Measurements from ENCODE around the gene CLEC4M.

Gene CLEC4M

GRCh38 chr19:7729831-7730285 lies 33.2 kb upstream of the CLEC4M start:
- Histone ChIP-seq H3K27ac (no peak overlapping the region), H3K4me1 (peaks cover 0 to 60% (median 29%) of the 10 kb centered on the region in 10 experiments; a peak in 15 of 20 replicates), H3K27me3 (peaks cover 39 to 63% (median 54%) of the 10 kb centered on the region in 11 experiments), H3K9me3 (replicated peaks in 1 of 11) (peaks cover 0 to 9% (median 0%) of the 10 kb centered on the region in 11 experiments; a peak in 7 of 22 replicates), H3K36me3 (no peaks in the 10 kb centered on the region), H3K4me2 (peak overlapping the region in 3 of 11 experiments; percentile 55 to 69 (median 57); a peak in 6 of 22 replicates), H3K4me3 (no peak overlapping the region), H3K9ac (no peak overlapping the region), H4K20me1 (no peaks in the 10 kb centered on the region)
- TF ChIP-seq Cebpa-rat (IDR thresholded peaks at IDR 0.05) = no peak

GRCh38 chr19:7730286-7731217 lies 32.5 kb upstream of the CLEC4M start:
- Histone ChIP-seq H3K9me3 (replicated peaks in 1 of 11) (peaks cover 0 to 9% (median 0%) of the 10 kb centered on the region in 11 experiments; a peak in 7 of 22 replicates), H3K9ac (no peak overlapping the region), H3K27me3 (peaks cover 39 to 63% (median 54%) of the 10 kb centered on the region in 11 experiments), H3K4me1 (peaks cover 0 to 67% (median 34%) of the 10 kb centered on the region in 10 experiments; a peak in 15 of 20 replicates), H4K20me1 (no peaks in the 10 kb centered on the region), H3K4me3 (no peak overlapping the region), H3K27ac (no peak overlapping the region), H3K36me3 (no peaks in the 10 kb centered on the region), H3K4me2 (peak overlapping the region in 4 of 11 experiments; percentile 18 to 69 (median 46); a peak in 3 of 22 replicates)
- TF ChIP-seq Cebpa-rat (IDR thresholded peaks at IDR 0.05) = no peak

- peak overlapping the region in 4 of 11 experiments; percentile 36 to 54 (median 42); a peak in 6 of 22 replicates for H3K4me2 ChIP-seq
- TF ChIP-seq Cebpa-rat (IDR thresholded peaks at IDR 0.05) = no peak
- no peaks in the 10 kb centered on the region for H4K20me1 ChIP-seq
- H3K27me3 ChIP-seq = peaks cover 39 to 62% (median 54%) of the 10 kb centered on the region in 11 experiments
- peaks cover 0 to 73% (median 37%) of the 10 kb centered on the region in 10 experiments; a peak in 15 of 20 replicates for H3K4me1 ChIP-seq
- no peak overlapping the region for H3K27ac ChIP-seq
- no peak overlapping the region for H3K9ac ChIP-seq
- H3K9me3 ChIP-seq (replicated peaks in 1 of 11) = peaks cover 0 to 9% (median 0%) of the 10 kb centered on the region in 11 experiments; a peak in 7 of 22 replicates
- H3K36me3 ChIP-seq = no peaks in the 10 kb centered on the region
- no peak overlapping the region for H3K4me3 ChIP-seq
Observed at GRCh38 chr19:7731218-7731595, 31.8 kb upstream of the CLEC4M start.

- no peak overlapping the region for H3K4me3 ChIP-seq
- no peak overlapping the region for H3K9ac ChIP-seq
- no peaks in the 10 kb centered on the region for H3K36me3 ChIP-seq
- peaks cover 0 to 75% (median 38%) of the 10 kb centered on the region in 10 experiments; a peak in 15 of 20 replicates for H3K4me1 ChIP-seq
- no peaks in the 10 kb centered on the region for H4K20me1 ChIP-seq
- peak overlapping the region in 5 of 11 experiments; percentile 32 to 54 (median 36); a peak in 7 of 22 replicates for H3K4me2 ChIP-seq
- H3K27me3 ChIP-seq = peaks cover 39 to 59% (median 54%) of the 10 kb centered on the region in 11 experiments
- H3K9me3 ChIP-seq (replicated peaks in 1 of 11) = peaks cover 0 to 9% (median 0%) of the 10 kb centered on the region in 11 experiments; a peak in 7 of 22 replicates
- no peak overlapping the region; a peak in 1 of 22 replicates for H3K27ac ChIP-seq
- no peak for TF ChIP-seq Cebpa-rat (IDR thresholded peaks at IDR 0.05)
Observed at GRCh38 chr19:7731615-7732014, 31.4 kb upstream of the CLEC4M start.

- no peaks in the 10 kb centered on the region for H3K36me3 ChIP-seq
- no peak within 1 kb of the TSS for H3K4me3 ChIP-seq
- H3K4me2 ChIP-seq = peak within 1 kb of the TSS in 5 of 11 experiments; percentile 70 to 98 (median 86); a peak in 10 of 22 replicates
- no peak for TF ChIP-seq Cebpa-rat (IDR thresholded peaks at IDR 0.05)
- peaks cover 39 to 59% (median 54%) of the 10 kb centered on the region in 11 experiments for H3K27me3 ChIP-seq
- no peak within 1 kb of the TSS; a peak in 1 of 22 replicates for H3K9ac ChIP-seq
- peaks cover 0 to 79% (median 38%) of the 10 kb centered on the region in 10 experiments; a peak in 15 of 20 replicates for H3K4me1 ChIP-seq
- peak within 1 kb of the TSS in 2 of 11 experiments; percentile 5 to 88; a peak in 3 of 22 replicates for H3K27ac ChIP-seq
- no peaks in the 10 kb centered on the region for H4K20me1 ChIP-seq
- H3K9me3 ChIP-seq (replicated peaks in 1 of 11) = peaks cover 0 to 8% (median 0%) of the 10 kb centered on the region in 11 experiments; a peak in 7 of 22 replicates
Observed at GRCh38 chr19:7732045-7732444, 31.0 kb upstream of the CLEC4M start, which contains the start of gene CLEC4G. Gene CLEC4G (minus strand): TSS chr19:7732110. CDS start chr19:7732102, 8 bp downstream.

GRCh38 chr19:7733376-7733775 lies 29.7 kb upstream of the CLEC4M start:
- Histone ChIP-seq H3K4me2 (peak overlapping the region in 7 of 11 experiments; percentile 65 to 98 (median 72); a peak in 14 of 22 replicates), H3K27ac (peak overlapping the region in 7 of 11 experiments; percentile 65 to 90 (median 88); a peak in 13 of 22 replicates), H4K20me1 (no peaks in the 10 kb centered on the region), H3K27me3 (peaks cover 35 to 47% (median 42%) of the 10 kb centered on the region in 11 experiments), H3K36me3 (no peaks in the 10 kb centered on the region), H3K9ac (peak overlapping the region in 4 of 11 experiments; percentile 14 to 65 (median 37); a peak in 4 of 22 replicates), H3K9me3 (replicated peaks in 1 of 11) (no peaks in the 10 kb centered on the region), H3K4me1 (peaks cover 0 to 91% (median 42%) of the 10 kb centered on the region in 10 experiments; a peak in 15 of 20 replicates), H3K4me3 (peak overlapping the region in 1 of 10 experiments; percentile 9; a peak in 1 of 20 replicates)
- TF ChIP-seq Cebpa-rat (IDR thresholded peaks at IDR 0.05) = no peak

- Histone ChIP-seq H4K20me1 (no peaks in the 10 kb centered on the region), H3K27ac (peak overlapping the region in 9 of 11 experiments; percentile 22 to 90 (median 81); a peak in 16 of 22 replicates), H3K36me3 (no peaks in the 10 kb centered on the region), H3K27me3 (peaks cover 24 to 35% (median 31%) of the 10 kb centered on the region in 11 experiments), H3K4me1 (peaks cover 6 to 91% (median 48%) of the 10 kb centered on the region in 10 experiments), H3K4me3 (no peak overlapping the region), H3K9ac (peak overlapping the region in 6 of 11 experiments; percentile 43 to 78 (median 68); a peak in 14 of 22 replicates), H3K4me2 (peak overlapping the region in 10 of 11 experiments; percentile 7 to 98 (median 70); a peak in 18 of 22 replicates), H3K9me3 (replicated peaks in 1 of 11) (no peaks in the 10 kb centered on the region)
- TF ChIP-seq Cebpa-rat (IDR thresholded peaks at IDR 0.05) = peak; percentile 72 to 99 (median 96); a peak in 21 of 22 replicates
Observed at GRCh38 chr19:7734220-7735203, 28.5 kb upstream of the CLEC4M start.
